K562 (cell line): ENCODE data around the gene REC8. TPM values are rescaled to one million over a fixed set of nuclear protein-coding genes. Genes with fewer than 3 reads are reported as not detected.
A peak's percentile ranks its signal among the peaks of the same experiment; 100 is the strongest.

Experiments
- ATAC-seq: fragments of 200-7000 bp; cut with Tn5 transposase; 3 replicates; pipeline ENCODE4 v1.9.1; 2020; ENCODE audit warnings: moderate library complexity
- BruUV-seq: library from RNA; stranded (reverse); fragments of 400-500 nt; replicated peaks from 2 replicates; lab custom pipeline; 2021; lab: Mats Ljungman, UMichigan
- CTCF ChIA-PET: fragments of 300-600 bp; formaldehyde crosslinking; extraction: SDS; loops from one replicate; lab custom pipeline; 2021; ENCODE audit warnings: low intra/inter-chr PET ratio; lab: Yijun Ruan, JAX
- POLR2A ChIA-PET: fragments of 300-600, 350-650 bp; sonication (Branson Sonifier 250); formaldehyde crosslinking; extraction: SDS; loops from one replicate; lab custom pipeline; 2021; ENCODE audit warnings: antibody characterized with exemption, inconsistent platforms; lab: Yijun Ruan, JAX
- DNase-seq, 4 experiments: peaks; one replicate each; pipeline versions ENCODE4 v3.0.0 to v3.0.0-alpha.2; 2011 to 2018; ENCODE audit warnings: low spot score in 3 of 4, mixed read lengths in 3 of 4; ENCODE audit errors: extremely low read depth in 1 of 4
- FAIRE-seq: peaks from 2 replicates; lab custom pipeline; 2011; peaks lifted over from hg19 to GRCh38; lab: Jason Lieb, UNC
- H2AFZ ChIP-seq: 2 replicates; pipeline ENCODE4 v1.6.0; 2011; ENCODE audit warnings: low read depth, low read length, control low read depth, inconsistent platforms
- H3K27ac ChIP-seq: fragments of 200-600 bp; 3 replicates; pipeline ENCODE4 v1.8.0; 2011; ENCODE audit warnings: low read depth, mild to moderate bottlenecking, control low read depth, inconsistent platforms, low read length, moderate library complexity, mixed read lengths; ENCODE audit errors: extremely low read depth
- H3K27me3 ChIP-seq, 2 experiments: fragments of 300-600 bp in 1 of 2; 2 replicates in 1 of 2; 3 replicates in 1 of 2; pipeline versions ENCODE4 v1.6.0 to v1.8.0; 2011; ENCODE audit warnings: inconsistent platforms in 2 of 2, low read length in 2 of 2, mild to moderate bottlenecking in 1 of 2, mixed read lengths in 1 of 2, moderate library complexity in 1 of 2; ENCODE audit not compliant: control insufficient read depth in 2 of 2, insufficient read depth in 2 of 2
- H3K36me3 ChIP-seq: fragments of 300-600 bp; 3 replicates; pipeline ENCODE4 v1.8.0; 2011; ENCODE audit warnings: mild to moderate bottlenecking, low read length, inconsistent platforms; ENCODE audit not compliant: control insufficient read depth, insufficient read depth
- H3K4me1 ChIP-seq, 2 experiments: fragments of 200-600 bp in 1 of 2; replicated peaks in 1 of 2; 2 replicates in 1 of 2; 3 replicates in 1 of 2; pipeline versions ENCODE4 v1.5.1 to v1.8.0; 2011; ENCODE audit warnings: inconsistent platforms in 2 of 2, low read length in 2 of 2, mild to moderate bottlenecking in 1 of 2, mixed read lengths in 1 of 2, moderate library complexity in 1 of 2; ENCODE audit not compliant: control insufficient read depth in 2 of 2, insufficient read depth in 2 of 2
- H3K4me2 ChIP-seq: 2 replicates; pipeline ENCODE4 v1.6.1; 2011; ENCODE audit warnings: low read length, control low read depth, inconsistent platforms, mixed read lengths; ENCODE audit not compliant: insufficient read depth
- H3K4me3 ChIP-seq: fragments of 200-600 bp; sonication (generic), shearing (Covaris generic); 2 replicates; pipeline ENCODE4 v1.5.1; 2016; ENCODE audit warnings: control low read depth, inconsistent platforms
- H3K79me2 ChIP-seq: fragments of 200-600 bp; 3 replicates; pipeline ENCODE4 v1.8.0; 2011; ENCODE audit warnings: low read length, inconsistent platforms; ENCODE audit not compliant: control insufficient read depth, insufficient read depth
- H3K9ac ChIP-seq, 2 experiments: 2 replicates each; pipeline versions ENCODE4 v1.6.0 to v1.6.1; 2011; ENCODE audit warnings: low read depth in 2 of 2, low read length in 2 of 2, control low read depth in 1 of 2, inconsistent platforms in 1 of 2, mild to moderate bottlenecking in 1 of 2, mixed read lengths in 1 of 2; ENCODE audit not compliant: insufficient read depth in 1 of 2
- H3K9me1 ChIP-seq: one replicate; pipeline ENCODE4 v1.6.0; 2011; ENCODE audit warnings: inconsistent platforms, mild to moderate bottlenecking, low read length, moderate library complexity; ENCODE audit not compliant: control insufficient read depth, insufficient read depth
- H3K9me3 ChIP-seq: replicated peaks from 2 replicates; pipeline ENCODE4 v1.5.1; 2011; ENCODE audit warnings: low read depth, low read length, inconsistent platforms; ENCODE audit not compliant: control insufficient read depth, insufficient read depth
- H4K20me1 ChIP-seq: replicated peaks from 2 replicates; pipeline ENCODE4 v1.6.1; 2011; ENCODE audit warnings: low read length, inconsistent platforms, mixed read lengths; ENCODE audit not compliant: control insufficient read depth, insufficient read depth
- REST ChIP-seq, 2 experiments: fragments of 450-650 bp; formaldehyde crosslinking in 1 of 2; IDR thresholded peaks; 2 replicates each; pipeline versions ENCODE4 v1.4.0 to v1.6.1; 2014 to 2020; ENCODE audit warnings: mild to moderate bottlenecking in 2 of 2, borderline replicate concordance in 1 of 2, low read depth in 1 of 2
- ZNF398 ChIP-seq: fragments of 250-450 bp; sonication (Bioruptor Pico); IDR thresholded peaks from 2 replicates; pipeline ENCODE4 v1.8.0; 2021; ENCODE audit warnings: moderate library complexity, mild to moderate bottlenecking, inconsistent platforms
- WGBS: fragments of 100-300 bp; shearing (Covaris generic); methylation state at CpG from one replicate; pipeline ENCODE4 v1.1.6; 2016; ENCODE audit warnings: low coverage, mixed read lengths; ENCODE audit not compliant: insufficient coverage; ENCODE audit errors: missing lambda C conversion rate; 5-methylcytosine and 5-hydroxymethylcytosine counted together
- in situ Hi-C: fragments of 300-500 bp; cut with MboI; formaldehyde crosslinking; loops from 4 replicates; pipeline ENCODE4 v1.15.0; 2018; ENCODE audit warnings: inconsistent platforms, mixed read lengths
- intact Hi-C: fragments of 100-400 bp; cut with micrococcal nuclease; formaldehyde crosslinking; loops from 2 replicates; pipeline ENCODE4 v1.14.2; 2022
- polyA plus RNA-seq, 8 experiments: library from polyadenylated mRNA; depleted of rRNA in 4 of 8; stranded (reverse) in 5 of 8; unstranded in 3 of 8; fragments of >200 nt; fragmentation: Nextera tagmentation in 2 of 8; fragmentation: Illumina TruSeq in 1 of 8; extraction: Ambion mirVana in 2 of 8; extraction: Trizol in 1 of 8; gene quantifications; 2 replicates each; pipeline versions ENCODE4 v1.2.1 to v1.2.3, GENCODE V29; 2011 to 2014; ENCODE audit warnings: inconsistent platforms in 1 of 8, missing spikeins in 1 of 8
- total RNA-seq, 7 experiments: library from RNA; depleted of rRNA in 6 of 7; stranded (reverse); fragments of >200 nt in 6 of 7; fragmentation: Illumina TruSeq in 2 of 7; extraction: Trizol in 2 of 7; gene quantifications; 2 replicates each; pipeline versions ENCODE4 v1.2.1 to v1.2.3, GENCODE V29; 2011 to 2021; ENCODE audit warnings: low replicate concordance in 1 of 7

REC8 gene
- total and polyA plus RNA-seq, 9 of the 15 experiments (the other 6 are each of a cell fraction or from before 2014, with no cell fraction given): 0.11 to 2.5 (median 0.85) TPM

GRCh38 chr14:24184104-24184970 lies 12.5 kb downstream of the REC8 start:
- H3K9ac ChIP-seq: peak overlapping the region in 1 of 2 experiments; percentile 52; a peak in 2 of 4 replicates
- H3K9me3 ChIP-seq: no peaks in the 10 kb centered on the region
- H3K4me2 ChIP-seq: no peak overlapping the region
- H3K79me2 ChIP-seq: peaks cover 18% of the 10 kb centered on the region
- ATAC-seq: no peak
- intact Hi-C loops (no loop called here), in situ Hi-C loops (no loop called here)
- H3K4me1 ChIP-seq: peaks cover 0 to 17% of the 10 kb centered on the region in 2 experiments; a peak in 3 of 5 replicates
- BruUV-seq: no TSS peak
- H4K20me1 ChIP-seq: peaks cover 9% of the 10 kb centered on the region; the same call in 1 of the 2 replicates
- no peak overlapping the region for H3K27ac ChIP-seq
- H3K4me3 ChIP-seq: no peak overlapping the region
- peaks cover 3% of the 10 kb centered on the region for H3K9me1 ChIP-seq
- POLR2A ChIA-PET: interaction anchor here (0.6 to 0.9 kb wide), 2 partner anchors 11 to 37 kb away, joined by 3 read pairs; partner anchors contain the start of genes RNF31 and TM9SF1
- TF ChIP-seq ZNF398 (CRISPR knock-in tag) (no peak), REST (IDR thresholded peaks at IDR 0.05; ENCODE audit: borderline replicate concordance) (no peak), REST (CRISPR knock-in tag; IDR thresholded peaks at IDR 0.05; ENCODE audit: low read depth) (no peak)
- 88% methylated on average over 10 of the region's 19 CpGs for WGBS
- H3K36me3 ChIP-seq: peaks cover 85% of the 10 kb centered on the region; the same call in 2 of the 3 replicates
- no peak overlapping the region for H2AFZ ChIP-seq
- DNase-seq: no peak
- no peaks in the 10 kb centered on the region for H3K27me3 ChIP-seq
- FAIRE-seq: no peak
- CTCF ChIA-PET: no interaction called here
